SK-N-SH treated with all-trans-retinoic acid at 6 μM for 48 hours (cell line): ENCODE measurements around the gene CEP68.
"Not testable (repeated sequence)": the region's sequence is repeated elsewhere in the genome, so short reads cannot be mapped to it uniquely, and the experiment has no call there.

Experiments
- ATAC-seq: fragments of 200-7000 bp; cut with Tn5 transposase; 3 replicates; pipeline ENCODE4 v1.9.1; 2020; ENCODE audit warnings: mild to moderate bottlenecking, moderate library complexity
- ARNTL ChIP-seq: fragments of 450-650 bp; formaldehyde crosslinking; IDR thresholded peaks from 2 replicates; pipeline ENCODE4 v1.5.0; 2020; ENCODE audit warnings: low read depth, mild to moderate bottlenecking, moderate library complexity, borderline replicate concordance
- BACH2 ChIP-seq: fragments of 250-450 bp; sonication (Bioruptor Pico); IDR thresholded peaks from 2 replicates; pipeline ENCODE4 v1.9.0; 2021; ENCODE audit warnings: mild to moderate bottlenecking, borderline replicate concordance
- CSDC2 ChIP-seq: fragments of 250-450 bp; sonication (Bioruptor Pico); IDR thresholded peaks from 2 replicates; pipeline ENCODE4 v1.5.0; 2020; ENCODE audit warnings: mild to moderate bottlenecking, moderate library complexity
- CSRNP3 ChIP-seq: fragments of 250-450 bp; sonication (Bioruptor Pico); IDR thresholded peaks from 2 replicates; pipeline ENCODE4 v1.5.1; 2021; ENCODE audit warnings: mild to moderate bottlenecking, moderate library complexity
- ESRRG ChIP-seq: fragments of 250-450 bp; sonication (Bioruptor Pico); IDR thresholded peaks from 2 replicates; pipeline ENCODE4 v1.6.1; 2021; ENCODE audit warnings: mild to moderate bottlenecking
- GLIS3 ChIP-seq: fragments of 250-450 bp; sonication (Bioruptor Pico); IDR thresholded peaks from 2 replicates; pipeline ENCODE4 v1.5.0; 2020; ENCODE audit warnings: mild to moderate bottlenecking, moderate library complexity
- ISL1 ChIP-seq: fragments of 250-450 bp; sonication (Bioruptor Pico); IDR thresholded peaks from 2 replicates; pipeline ENCODE4 v2.1.2; 2022; ENCODE audit warnings: mild to moderate bottlenecking, moderate library complexity
- OSR1 ChIP-seq: fragments of 250-450 bp; sonication (Bioruptor Pico); IDR thresholded peaks from 2 replicates; pipeline ENCODE4 v1.8.0; 2022; ENCODE audit warnings: moderate library complexity, mild to moderate bottlenecking, inconsistent platforms
- PATZ1 ChIP-seq: fragments of 250-450 bp; sonication (Bioruptor Pico); IDR thresholded peaks from 2 replicates; pipeline ENCODE4 v1.8.0; 2020; ENCODE audit warnings: mild to moderate bottlenecking, moderate library complexity, borderline replicate concordance
- PPARA ChIP-seq: fragments of 250-450 bp; sonication (Bioruptor Pico); IDR thresholded peaks from 2 replicates; pipeline ENCODE4 v1.5.0; 2020; ENCODE audit warnings: mild to moderate bottlenecking, borderline replicate concordance
- RARB ChIP-seq: fragments of 250-450 bp; sonication (Bioruptor Pico); IDR thresholded peaks from 2 replicates; pipeline ENCODE4 v1.8.0; 2021; ENCODE audit warnings: mild to moderate bottlenecking, moderate library complexity
- SNAI2 ChIP-seq: fragments of 250-450 bp; sonication (Bioruptor Pico); IDR thresholded peaks from 2 replicates; pipeline ENCODE4 v1.5.0; 2020; ENCODE audit warnings: mild to moderate bottlenecking, moderate library complexity
- TCF4 ChIP-seq: fragments of 250-450 bp; sonication (Bioruptor Pico); IDR thresholded peaks from 2 replicates; pipeline ENCODE4 v1.8.0; 2021; ENCODE audit warnings: mild to moderate bottlenecking, moderate library complexity, borderline replicate concordance
- TOX ChIP-seq: fragments of 250-450 bp; sonication (Bioruptor Pico); IDR thresholded peaks from 2 replicates; pipeline ENCODE4 v1.8.0; 2021; ENCODE audit warnings: mild to moderate bottlenecking, moderate library complexity, borderline replicate concordance
- TSHZ2 ChIP-seq: fragments of 250-450 bp; sonication (Bioruptor Pico); IDR thresholded peaks from 2 replicates; pipeline ENCODE4 v1.5.0; 2020; ENCODE audit warnings: mild to moderate bottlenecking, moderate library complexity
- ZC3H10 ChIP-seq: fragments of 250-450 bp; sonication (Bioruptor Pico); IDR thresholded peaks from 2 replicates; pipeline ENCODE4 v1.5.1; 2021; ENCODE audit warnings: mild to moderate bottlenecking, moderate library complexity
- ZFP3 ChIP-seq: fragments of 250-450 bp; sonication (Bioruptor Pico); IDR thresholded peaks from 2 replicates; pipeline ENCODE4 v1.5.0; 2020; ENCODE audit warnings: mild to moderate bottlenecking, moderate library complexity
- ZFP30 ChIP-seq: fragments of 450-650 bp; formaldehyde crosslinking; IDR thresholded peaks from 2 replicates; pipeline ENCODE4 v1.5.0; 2022; ENCODE audit warnings: mild to moderate bottlenecking, moderate library complexity
- ZNF565 ChIP-seq: fragments of 450-650 bp; formaldehyde crosslinking; conservative IDR thresholded peaks from 2 replicates; pipeline ENCODE4 v1.5.0; 2020; ENCODE audit warnings: low read depth, mild to moderate bottlenecking, moderate library complexity

CEP68 gene

GRCh38 chr2:65019675-65020195 is 36.5 kb upstream of the CEP68 start:
- TF ChIP-seq CSDC2 (CRISPR knock-in tag) (no peak), ZFP3 (CRISPR knock-in tag) (no peak), TSHZ2 (CRISPR knock-in tag) (no peak), ZC3H10 (CRISPR knock-in tag) (no peak), CSRNP3 (CRISPR knock-in tag) (no peak), BACH2 (CRISPR knock-in tag) (no peak), ZFP30 (CRISPR knock-in tag) (no peak), PPARA (no peak), SNAI2 (no peak), GLIS3 (CRISPR knock-in tag) (no peak)
- no peak for ATAC-seq

- ATAC-seq, result not testable (repeated sequence)
These were observed 36.0 kb upstream of the CEP68 start for GRCh38 chr2:65020251-65020650.

GRCh38 chr2:65020943-65021528 is 35.2 kb upstream of the CEP68 start:
- TF ChIP-seq ZNF565 (no peak), ARNTL (CRISPR knock-in tag) (no peak), ISL1 (CRISPR knock-in tag) (no peak), ESRRG (CRISPR knock-in tag) (no peak), RARB (CRISPR knock-in tag) (no peak), TOX (CRISPR knock-in tag) (no peak), PPARA (no peak), SNAI2 (no peak)
- ATAC-seq, result no peak

- no peak for ATAC-seq
- TF ChIP-seq OSR1 (CRISPR knock-in tag) (no peak), CSRNP3 (CRISPR knock-in tag) (no peak), RARB (CRISPR knock-in tag) (no peak), ARNTL (CRISPR knock-in tag) (no peak), SNAI2 (no peak), TSHZ2 (CRISPR knock-in tag) (no peak), TCF4 (CRISPR knock-in tag) (no peak), ISL1 (CRISPR knock-in tag) (no peak)
These were observed 34.5 kb upstream of the CEP68 start for GRCh38 chr2:65021709-65022108.

GRCh38 chr2:65022189-65022588 is 34.0 kb upstream of the CEP68 start:
- TF ChIP-seq PPARA, result no peak
- TF ChIP-seq PATZ1 (CRISPR knock-in tag), result no peak
- TF ChIP-seq ISL1 (CRISPR knock-in tag), result no peak
- TF ChIP-seq ESRRG (CRISPR knock-in tag), result no peak
- no peak for ATAC-seq
